NCI-H460 (cell line): Measurements from ENCODE around the gene LGSN. TPM values are rescaled to one million over a fixed set of nuclear protein-coding genes. Genes with fewer than 3 reads are reported as not detected.
A peak's percentile ranks its signal among the peaks of the same experiment; 100 is the strongest.
"Not testable (repeated sequence)": the region's sequence is repeated elsewhere in the genome, so short reads cannot be mapped to it uniquely, and the experiment has no call there.

Experiments
- DNase-seq: peaks from one replicate; pipeline ENCODE4 v3.0.0-alpha.2; 2016; ENCODE audit warnings: low read depth; ENCODE audit errors: extremely low read depth
- polyA plus RNA-seq: library from polyadenylated mRNA; depleted of rRNA; stranded (reverse); fragments of >200 nt; gene quantifications from 2 replicates; pipeline ENCODE4 v1.2.3, GENCODE V29; 2014; cell fraction: nucleus; rRNA removed
- total RNA-seq: library from RNA; depleted of rRNA; stranded (reverse); fragments of >200 nt; shearing (Covaris generic); gene quantifications from 2 replicates; pipeline ENCODE4 v1.2.3, GENCODE V29; 2014; rRNA removed

The LGSN gene, protein sequence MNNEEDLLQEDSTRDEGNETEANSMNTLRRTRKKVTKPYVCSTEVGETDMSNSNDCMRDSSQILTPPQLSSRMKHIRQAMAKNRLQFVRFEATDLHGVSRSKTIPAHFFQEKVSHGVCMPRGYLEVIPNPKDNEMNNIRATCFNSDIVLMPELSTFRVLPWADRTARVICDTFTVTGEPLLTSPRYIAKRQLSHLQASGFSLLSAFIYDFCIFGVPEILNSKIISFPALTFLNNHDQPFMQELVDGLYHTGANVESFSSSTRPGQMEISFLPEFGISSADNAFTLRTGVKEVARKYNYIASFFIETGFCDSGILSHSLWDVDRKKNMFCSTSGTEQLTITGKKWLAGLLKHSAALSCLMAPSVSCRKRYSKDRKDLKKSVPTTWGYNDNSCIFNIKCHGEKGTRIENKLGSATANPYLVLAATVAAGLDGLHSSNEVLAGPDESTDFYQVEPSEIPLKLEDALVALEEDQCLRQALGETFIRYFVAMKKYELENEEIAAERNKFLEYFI
- 15.0 and 17.1 TPM in 2 replicates for total RNA-seq
- 18.0 and 20.5 TPM in 2 replicates for polyA plus RNA-seq

DNA sequence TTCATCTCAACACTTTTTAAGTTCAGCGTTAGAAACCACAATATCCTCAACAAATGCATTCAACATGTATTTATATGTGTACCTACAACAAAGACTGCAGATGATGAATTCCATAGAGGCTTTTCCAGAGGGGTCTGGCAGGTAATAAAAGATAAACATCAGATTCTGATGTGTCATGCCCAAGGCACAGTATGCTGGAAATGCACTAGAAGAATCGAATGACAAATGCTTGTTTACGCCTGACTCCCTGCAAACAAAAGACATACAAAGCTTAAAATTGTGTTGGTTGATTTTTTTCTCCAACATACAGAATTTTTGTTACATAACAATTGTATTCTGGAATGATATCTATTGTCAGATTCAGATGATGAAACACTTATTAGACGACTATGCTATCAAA, at the start of gene LGSN:
TSS of gene LGSN (minus strand) at position 45 of the 400 bp plus-strand sequence. CDS start at position 5, 40 bp downstream.
- DNase-seq = no peak

GRCh38 chr6:63368347-63368746, 48.6 kb upstream of the LGSN start:
- DNase-seq = no peak

GRCh38 chr6:63362500-63363120, 42.8 kb upstream of the LGSN start:
- not testable (repeated sequence) for DNase-seq

DNA sequence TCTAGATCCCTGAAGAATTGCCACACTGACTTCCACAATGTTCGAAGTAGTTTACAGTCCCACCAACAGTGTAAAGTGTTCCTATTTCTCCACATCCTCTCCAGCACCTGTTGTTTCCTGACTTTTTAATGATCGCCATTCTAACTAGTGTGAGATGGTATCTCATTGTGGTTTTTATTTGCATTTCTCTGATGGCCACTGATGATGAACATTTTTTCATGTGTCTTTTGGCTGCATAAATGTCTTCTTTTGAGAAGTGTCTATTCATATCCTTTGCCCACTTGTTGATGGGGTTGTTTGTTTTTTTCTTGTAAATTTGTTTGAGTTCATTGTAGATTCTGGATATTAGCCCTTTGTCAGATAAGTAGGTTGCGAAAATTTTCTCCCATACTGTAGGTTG, 37.6 kb upstream of the LGSN start:
- DNase-seq = not testable (repeated sequence)

GRCh38 chr6:63355632-63356031, 35.8 kb upstream of the LGSN start:
- no peak for DNase-seq

DNA sequence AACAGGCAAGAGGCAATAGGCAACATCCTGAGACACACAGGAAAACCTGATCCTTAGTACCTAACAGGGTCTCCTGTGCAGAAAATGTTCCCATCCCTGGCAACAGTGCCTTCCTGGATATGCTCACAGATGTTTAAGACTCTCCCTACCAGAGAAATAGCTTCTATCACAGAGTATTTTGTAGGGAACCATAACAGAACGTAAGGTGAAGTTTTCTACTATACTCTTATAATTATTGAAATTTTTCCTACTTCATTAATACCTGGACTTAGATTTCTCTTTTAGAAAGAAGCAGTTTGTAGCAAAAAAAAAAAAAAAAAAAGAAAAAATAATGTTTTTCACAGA, 33.5 kb upstream of the LGSN start:
- DNase-seq = no peak

DNA sequence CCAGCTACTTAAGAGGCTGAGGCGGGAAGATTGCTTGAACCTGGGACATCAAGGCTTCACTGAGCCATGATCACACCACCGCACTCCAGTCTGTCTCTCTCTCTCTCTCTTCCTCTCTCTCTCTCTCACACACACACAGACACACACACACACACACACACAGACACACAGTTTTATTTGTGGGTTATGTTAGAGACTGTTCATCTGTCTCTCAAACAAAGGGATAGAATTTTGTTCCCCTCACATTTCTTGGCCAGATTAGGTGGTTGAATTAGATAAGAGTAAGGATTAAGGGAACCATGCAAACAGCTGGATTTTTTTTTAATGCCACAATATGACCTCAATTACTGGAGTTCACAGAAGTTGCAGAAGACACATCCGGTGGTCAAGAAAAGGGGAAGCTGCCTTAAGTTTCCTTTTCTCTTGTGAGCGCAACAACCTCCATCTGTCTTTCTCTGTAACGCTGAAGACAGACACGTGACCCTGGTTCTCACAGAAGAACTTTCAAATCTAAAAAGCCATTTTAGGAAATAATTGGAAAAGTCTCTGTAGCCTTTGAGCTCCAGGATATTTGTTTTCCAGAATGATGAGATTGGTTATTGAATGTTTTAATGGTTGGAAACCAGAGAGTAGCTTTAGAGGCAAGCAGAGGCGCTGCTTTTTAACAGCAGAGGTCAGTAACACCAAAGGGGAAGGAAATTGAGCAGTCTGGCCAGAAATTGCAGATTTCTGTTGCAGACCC, 32.9 kb upstream of the LGSN start:
- peak; percentile 25 for DNase-seq

- DNase-seq = peak; percentile 9
These were observed 32.3 kb upstream of the LGSN start for GRCh38 chr6:63352069-63352543.

GRCh38 chr6:63349401-63349800, 29.6 kb upstream of the LGSN start:
- DNase-seq = no peak

GRCh38 chr6:63348836-63349235, 29.1 kb upstream of the LGSN start:
- no peak for DNase-seq

DNA sequence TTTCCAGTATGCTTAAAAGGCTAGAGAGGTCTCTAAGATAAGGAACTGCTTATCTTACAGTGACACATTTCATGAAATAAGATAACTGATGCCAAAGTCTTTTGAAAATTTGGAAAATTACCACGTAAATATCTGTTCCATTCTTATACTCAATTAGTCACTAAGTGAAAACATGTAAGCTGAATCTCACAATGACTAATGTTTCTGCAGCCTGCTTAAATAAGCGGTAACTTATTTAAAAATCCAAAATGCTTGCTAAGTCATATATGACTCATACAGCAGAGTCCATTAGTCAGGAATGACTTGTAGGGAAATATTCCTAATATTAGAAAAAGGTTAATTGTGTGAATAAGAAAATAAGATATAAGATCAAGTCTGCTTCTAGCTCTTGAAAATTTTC, 27.8 kb upstream of the LGSN start:
- DNase-seq = no peak

DNA sequence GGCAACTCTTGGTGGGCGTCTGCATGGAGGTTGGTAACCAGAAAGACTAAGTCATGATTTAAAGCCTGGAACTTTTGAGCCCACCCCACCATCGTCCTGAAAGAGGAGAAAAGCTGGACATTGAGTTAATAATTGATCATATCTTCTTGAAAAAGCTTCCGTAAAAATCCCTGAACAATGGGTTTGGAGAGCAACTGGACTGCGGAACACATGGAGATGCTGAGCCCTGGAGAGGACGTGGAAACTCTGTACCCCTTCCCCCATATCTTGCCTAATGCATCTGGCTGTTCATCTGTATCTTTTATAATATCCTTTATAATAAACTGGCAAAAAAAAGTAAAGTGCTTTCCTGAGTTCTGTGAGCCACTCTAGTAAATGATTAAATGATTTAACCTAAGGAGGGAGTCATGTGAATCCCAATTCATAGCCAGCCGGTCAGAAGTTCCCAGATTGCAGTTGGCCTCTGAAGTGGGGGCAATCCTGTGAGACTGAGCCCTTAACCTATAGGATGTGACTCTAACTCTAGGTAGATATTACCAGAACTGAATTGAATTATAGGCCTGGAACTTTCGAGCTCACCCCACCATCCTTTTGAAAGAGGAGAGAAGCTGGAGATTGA, 26.5 kb upstream of the LGSN start:
- DNase-seq = no peak

DNA sequence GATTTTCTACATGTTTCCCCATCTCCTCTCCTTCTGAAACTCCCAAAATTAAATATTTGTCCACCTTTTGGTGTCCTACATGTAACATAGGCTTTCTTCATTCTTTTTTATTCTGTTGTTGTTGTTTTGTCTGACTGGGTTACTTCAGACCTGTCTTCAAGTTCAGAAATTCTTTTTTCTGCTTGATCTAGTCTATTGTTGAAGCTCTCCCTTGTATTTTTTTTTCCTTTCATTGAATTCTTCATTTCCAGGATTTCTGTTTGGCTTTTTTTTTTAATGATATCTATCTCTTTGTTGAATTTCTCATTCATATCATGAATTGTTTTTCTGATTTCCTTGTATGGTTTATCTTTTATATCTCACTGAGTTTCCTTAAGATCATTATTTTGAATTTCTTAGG, 20.6 kb upstream of the LGSN start:
- no peak for DNase-seq

- not testable (repeated sequence) for DNase-seq
These were observed 14.9 kb upstream of the LGSN start for GRCh38 chr6:63334652-63335051.

GRCh38 chr6:63333440-63333839, 13.7 kb upstream of the LGSN start:
- no peak for DNase-seq

DNA sequence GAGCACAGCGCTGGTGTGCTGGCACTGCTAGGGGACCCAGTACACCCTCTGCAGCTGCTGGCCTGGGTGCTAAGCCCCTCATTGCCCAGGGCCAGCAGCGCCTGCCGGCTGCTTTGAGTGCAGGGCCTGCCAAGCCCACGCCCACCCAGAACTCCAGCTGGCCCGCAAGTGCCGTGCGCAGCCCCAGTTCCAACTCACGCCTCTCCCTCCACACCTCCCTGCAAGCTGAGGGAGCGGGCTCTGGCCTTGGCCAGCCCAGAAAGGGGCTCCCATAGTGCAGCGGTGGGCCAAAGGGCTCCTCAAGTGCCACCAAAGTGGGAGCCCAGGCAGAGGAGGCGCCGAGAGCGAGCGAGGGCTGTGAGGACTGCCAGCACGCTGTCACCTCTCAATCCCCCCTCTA, 6.8 kb upstream of the LGSN start:
- DNase-seq = not testable (repeated sequence)

- DNase-seq = no peak
These were observed 3.2 kb upstream of the LGSN start for GRCh38 chr6:63322981-63323380.

DNA sequence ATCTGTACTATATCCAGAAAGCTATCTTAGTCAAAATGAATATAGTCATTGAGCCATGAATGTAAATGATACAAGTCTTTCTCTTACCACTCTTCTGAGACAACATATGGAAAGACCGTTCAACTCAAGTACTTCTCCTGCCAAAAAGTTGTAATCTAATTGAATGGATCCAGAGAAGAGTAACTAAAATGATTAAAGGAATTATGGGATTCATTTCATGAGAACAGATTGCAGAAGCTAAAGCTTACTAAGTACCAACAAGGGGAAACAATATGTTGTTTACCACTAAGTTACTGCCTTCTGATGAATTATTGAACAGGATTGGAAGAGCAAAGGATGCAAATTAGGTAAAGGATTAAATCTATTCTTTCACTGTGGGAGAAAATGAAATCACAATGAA, 2.0 kb upstream of the LGSN start:
- DNase-seq = no peak

GRCh38 chr6:63317641-63318040, 2.1 kb downstream of the LGSN start:
- no peak for DNase-seq

DNA sequence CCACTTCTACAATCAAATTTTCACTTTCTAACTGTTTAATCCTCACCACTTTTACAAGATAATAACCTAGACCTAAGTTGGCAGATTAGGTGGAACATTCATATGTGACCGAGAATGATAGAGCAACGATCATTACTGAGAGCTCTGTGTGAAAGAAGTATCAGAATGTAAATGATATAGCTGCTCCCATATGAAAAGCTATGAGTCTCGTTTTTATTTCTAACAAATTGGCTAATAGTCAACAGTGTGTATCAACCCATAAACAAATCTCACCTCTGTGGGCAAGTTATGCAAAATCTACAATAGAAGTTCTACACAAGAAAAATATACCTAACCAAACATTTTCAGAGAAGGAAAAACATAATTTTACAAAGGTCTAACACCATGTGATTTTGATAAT, 3.7 kb downstream of the LGSN start:
- DNase-seq = no peak

- no peak for DNase-seq
These were observed 6.7 kb downstream of the LGSN start for GRCh38 chr6:63313111-63313510.
